ENCODE results near the gene GATA1. TPM values are rescaled to one million over a fixed set of nuclear protein-coding genes. Genes with fewer than 3 reads are reported as not detected.

The GATA1 gene
- total RNA-seq: not detected
- long read RNA-seq: 0 reads

DNA sequence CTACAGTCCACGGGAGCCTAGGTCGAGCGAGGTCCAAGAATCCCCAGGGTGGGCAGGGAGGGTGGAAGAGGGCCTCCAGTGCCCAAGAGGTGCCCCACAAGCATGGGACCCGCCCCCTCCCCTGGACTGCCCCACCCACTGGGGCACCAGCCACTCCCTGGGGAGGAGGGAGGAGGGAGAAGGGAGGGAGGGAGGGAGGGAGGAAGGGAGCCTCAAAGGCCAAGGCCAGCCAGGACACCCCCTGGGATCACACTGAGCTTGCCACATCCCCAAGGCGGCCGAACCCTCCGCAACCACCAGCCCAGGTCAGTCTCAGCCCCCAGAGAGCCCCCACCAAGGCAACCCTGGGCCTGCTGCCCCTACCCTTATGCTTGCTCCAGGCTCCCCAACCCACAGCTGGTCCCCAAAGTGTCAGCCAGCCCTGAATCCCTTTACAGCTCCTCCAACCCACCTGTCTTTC lies at the start of gene GATA1:
TSS of gene GATA1 (plus strand) at position 250 of the 460 bp plus-strand sequence. CDS start 4,520 bp downstream, outside the sequence.
- DNase-seq (no peak), ATAC-seq (no peak)
- intact Hi-C loops (cut with micrococcal nuclease): no loop called here

DNA sequence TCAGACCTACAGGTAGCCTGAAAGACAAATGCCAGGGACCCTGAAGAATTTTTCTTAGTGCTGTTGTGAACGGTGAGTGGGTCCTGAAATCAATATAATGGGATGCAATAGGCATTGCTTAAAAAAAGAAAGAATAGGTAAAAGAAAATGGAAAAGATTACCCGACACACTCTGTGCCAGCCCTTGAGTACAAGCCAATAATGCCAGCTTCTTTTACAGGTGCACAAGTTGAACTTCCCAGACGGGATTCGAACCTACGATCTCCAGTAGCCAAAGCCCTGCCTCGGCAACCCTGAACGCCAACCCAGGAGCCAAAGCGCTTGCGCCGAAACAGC lies 49.5 kb upstream of the GATA1 start:
- intact Hi-C loops (cut with micrococcal nuclease): no loop called here
- DNase-seq (no peak), ATAC-seq (no peak)

DNA sequence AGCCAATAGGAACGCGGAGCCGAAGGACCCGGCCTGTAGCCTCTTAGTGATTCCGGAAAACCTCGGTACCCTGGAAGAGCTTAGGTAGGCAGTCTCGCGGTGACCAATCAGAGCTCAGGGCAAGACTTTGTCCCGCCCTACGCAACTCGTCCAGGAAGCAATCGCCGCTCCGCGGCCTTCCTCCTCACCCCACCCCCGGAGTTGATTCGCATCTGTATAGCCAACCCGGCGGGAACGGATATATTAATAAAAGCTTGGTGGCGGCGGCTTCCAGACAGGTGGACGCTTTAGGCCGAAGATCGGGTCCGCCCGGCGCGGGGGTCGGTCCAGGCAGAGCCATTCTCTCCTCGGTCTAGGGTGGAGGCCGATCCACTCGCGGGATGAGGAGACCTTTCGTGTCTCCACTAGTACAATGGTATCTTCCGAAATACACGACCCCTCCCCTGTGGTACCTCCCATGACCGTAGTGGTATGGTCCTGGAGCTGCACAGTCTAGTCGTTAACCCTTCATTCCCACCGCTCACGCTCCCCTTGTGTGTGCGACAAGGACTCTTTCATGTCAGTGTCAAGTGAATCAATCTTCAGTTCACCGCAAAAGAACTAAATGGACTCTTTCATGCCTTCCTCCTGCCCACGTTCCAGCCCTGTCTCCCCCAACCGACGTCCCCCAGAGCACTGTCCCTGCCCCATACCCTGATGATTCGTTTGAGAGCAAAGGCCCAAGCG lies 49.0 kb upstream of the GATA1 start:
- ATAC-seq: peak; percentile 100
- intact Hi-C loops (cut with micrococcal nuclease): no loop called here
- DNase-seq: peak; percentile 91

DNA sequence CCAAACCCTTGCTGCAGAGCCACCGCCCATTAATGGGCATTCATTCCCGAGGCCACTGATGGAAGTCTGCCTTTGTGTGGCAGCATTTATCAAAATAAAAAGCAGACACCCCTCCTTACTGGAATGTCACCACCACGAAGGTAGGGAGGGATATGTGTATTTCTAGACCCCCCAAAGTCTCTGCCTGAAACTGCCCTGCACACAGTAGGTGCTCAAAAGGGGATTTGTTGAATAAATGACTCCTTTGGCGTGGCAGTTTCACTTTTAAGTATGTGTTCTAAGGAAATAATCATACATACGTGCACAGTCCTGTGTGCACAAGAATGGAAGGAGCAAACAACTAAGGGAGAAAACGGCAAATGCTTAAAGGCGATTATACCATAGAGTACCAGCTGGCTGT lies 48.5 kb upstream of the GATA1 start:
- no peak for DNase-seq
- intact Hi-C loops (cut with micrococcal nuclease): no loop called here
- no peak for ATAC-seq

DNA sequence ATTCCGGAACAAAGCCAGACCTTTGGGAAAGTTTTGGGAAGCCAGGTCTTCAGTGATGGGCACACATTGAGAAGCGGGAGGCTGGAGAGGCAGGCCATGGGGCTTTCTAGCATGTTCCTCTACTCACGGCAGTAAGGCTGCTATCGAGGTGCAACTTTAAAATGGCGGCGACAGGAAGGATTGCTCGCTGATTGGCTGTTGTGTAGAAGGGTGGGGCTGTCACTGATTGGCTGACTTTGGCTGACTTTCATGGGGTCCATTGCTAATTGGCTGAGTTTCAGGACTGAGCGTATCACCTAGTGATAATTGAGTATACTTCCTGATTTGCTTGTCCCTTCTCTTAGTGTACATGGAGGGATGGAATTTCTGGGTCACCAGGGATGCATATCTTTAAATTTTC lies 44.6 kb upstream of the GATA1 start:
- ATAC-seq (no peak), DNase-seq (no peak)
- intact Hi-C loops (cut with micrococcal nuclease): no loop called here

DNA sequence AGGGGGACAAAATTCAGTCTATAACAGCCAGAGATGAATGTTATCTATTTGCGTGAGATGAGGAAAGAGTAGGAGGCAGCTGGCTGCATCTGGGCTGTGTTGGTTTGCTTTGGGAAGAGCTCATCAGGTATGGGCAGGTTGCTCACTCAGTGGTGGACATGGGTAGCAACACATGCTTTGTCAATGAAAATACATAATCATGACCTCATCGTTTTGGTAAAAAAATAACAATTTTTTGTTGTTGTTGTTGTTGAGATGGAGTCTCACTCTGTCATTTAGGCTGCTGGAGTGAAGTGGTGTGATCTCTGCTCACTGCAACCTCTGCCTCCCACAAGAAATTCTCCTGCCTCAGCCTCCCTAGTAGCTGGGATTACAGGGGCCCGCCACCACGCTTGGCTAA lies 41.2 kb upstream of the GATA1 start:
- ATAC-seq: no peak
- intact Hi-C loops (cut with micrococcal nuclease): no loop called here
- DNase-seq: no peak

DNA sequence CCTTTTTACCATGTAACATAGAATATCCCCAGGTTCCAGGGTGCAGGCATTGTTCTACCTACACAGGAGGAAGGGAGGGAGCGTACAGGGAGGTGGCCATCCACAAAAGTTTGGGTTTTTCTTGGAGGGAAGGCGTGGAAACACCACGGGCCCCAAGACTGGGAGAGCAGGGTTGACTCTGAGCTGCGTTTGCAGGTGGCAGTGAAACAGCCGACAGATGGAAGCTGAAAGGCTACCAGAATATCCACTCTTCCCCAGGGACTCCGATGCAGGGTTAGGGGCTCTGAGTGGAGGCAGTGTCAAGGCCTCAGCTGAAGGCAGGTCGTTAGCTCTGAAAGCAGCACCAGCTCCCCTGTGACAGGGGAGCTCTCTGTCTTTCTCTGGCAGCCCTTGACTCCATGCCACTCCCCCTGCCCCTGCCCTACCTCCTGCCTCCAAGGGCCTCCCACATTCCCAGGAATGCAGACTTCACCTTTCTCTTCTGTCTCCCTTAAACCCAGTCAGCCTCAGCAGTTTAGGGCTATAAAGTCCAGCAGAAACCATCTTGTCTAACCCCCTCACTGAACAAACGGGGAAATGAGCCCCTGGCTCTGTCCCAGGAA lies 38.9 kb upstream of the GATA1 start:
- DNase-seq (no peak), ATAC-seq (no peak)
- intact Hi-C loops (cut with micrococcal nuclease): no loop called here

DNA sequence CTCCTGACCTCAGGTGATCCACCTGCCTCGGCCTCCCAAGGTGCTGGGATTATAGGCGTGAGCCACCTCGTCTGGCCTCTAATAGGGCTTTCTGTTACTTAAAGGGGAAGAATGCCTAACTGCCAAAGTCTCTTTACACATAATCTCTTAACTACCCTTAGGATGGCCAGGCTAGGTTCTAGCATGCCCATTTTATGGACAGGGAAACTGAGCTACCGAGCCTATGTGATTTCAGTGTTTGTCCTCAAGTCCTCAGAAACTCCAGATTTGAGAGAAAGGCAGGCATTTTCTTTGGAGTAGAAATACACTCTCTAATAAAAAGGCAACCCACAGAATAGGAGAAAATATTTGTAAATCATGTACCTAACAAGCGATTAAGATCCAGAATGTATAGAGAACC lies 37.2 kb upstream of the GATA1 start:
- intact Hi-C loops (cut with micrococcal nuclease): no loop called here
- ATAC-seq (no peak), DNase-seq (no peak)

DNA sequence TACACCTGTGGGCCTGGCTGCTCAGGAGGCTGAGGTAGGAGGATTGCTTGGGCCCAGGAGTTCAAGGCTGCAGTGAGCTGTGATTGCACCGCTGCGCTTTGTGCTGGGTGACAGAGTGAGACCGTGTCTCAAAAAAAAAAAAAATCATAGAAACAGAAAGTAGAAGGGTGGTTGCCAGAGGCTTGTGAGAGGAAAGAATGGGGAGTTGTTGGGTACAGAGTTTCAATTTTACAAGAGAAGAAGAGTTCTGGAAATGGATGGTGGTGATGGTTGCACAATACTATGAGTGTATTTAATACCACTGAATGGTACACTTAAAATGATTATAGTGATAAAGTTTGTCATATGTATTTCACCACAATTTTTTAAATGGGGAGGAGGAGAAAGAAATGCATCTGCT lies 35.0 kb upstream of the GATA1 start:
- DNase-seq (no peak), ATAC-seq (no peak)
- intact Hi-C loops (cut with micrococcal nuclease): no loop called here

DNA sequence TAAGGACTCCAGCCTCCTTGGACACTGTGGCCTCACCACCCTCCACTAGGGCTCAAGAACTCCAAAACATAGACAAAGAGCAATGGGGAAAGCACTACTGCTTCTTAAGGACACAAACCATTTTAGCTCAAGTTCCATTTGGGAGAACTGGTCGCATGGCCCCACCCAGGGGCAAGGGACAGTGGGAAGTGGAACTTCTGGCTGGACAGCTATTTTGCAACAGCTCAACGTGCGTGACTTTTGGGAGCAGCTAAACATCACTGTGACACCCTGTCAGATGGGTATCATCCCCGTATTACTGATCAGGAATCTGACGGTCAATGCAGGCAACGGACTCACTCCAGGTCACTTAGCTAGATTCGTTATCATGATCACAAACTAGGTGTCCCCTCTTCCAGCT lies 33.9 kb upstream of the GATA1 start:
- ATAC-seq (no peak), DNase-seq (no peak)
- intact Hi-C loops (cut with micrococcal nuclease): no loop called here

DNA sequence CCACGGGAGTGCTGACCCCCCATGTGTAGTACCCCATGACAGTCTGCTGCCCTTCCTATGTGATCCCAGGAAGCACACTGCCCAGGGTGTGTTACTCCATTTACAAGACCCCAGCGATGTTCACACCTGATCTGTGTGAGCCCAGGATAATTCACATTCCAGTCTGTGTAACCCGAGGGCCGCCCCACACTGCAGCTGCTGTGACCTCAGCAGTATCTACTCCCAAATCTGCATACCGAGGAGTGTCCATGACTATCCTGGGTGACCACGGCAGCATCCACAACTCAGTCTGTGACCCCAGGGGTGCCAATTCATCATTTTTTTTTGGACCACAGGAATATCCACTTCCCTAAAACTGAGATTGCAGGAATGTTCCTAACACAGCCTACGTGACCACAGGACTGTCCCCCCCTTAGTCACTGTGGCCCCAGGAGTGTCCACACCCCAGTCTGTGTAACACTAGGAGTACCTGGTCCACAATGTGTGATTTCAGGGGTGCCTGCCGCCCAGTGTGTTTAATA lies 32.6 kb upstream of the GATA1 start:
- DNase-seq: no peak
- intact Hi-C loops (cut with micrococcal nuclease): no loop called here
- ATAC-seq: no peak

DNA sequence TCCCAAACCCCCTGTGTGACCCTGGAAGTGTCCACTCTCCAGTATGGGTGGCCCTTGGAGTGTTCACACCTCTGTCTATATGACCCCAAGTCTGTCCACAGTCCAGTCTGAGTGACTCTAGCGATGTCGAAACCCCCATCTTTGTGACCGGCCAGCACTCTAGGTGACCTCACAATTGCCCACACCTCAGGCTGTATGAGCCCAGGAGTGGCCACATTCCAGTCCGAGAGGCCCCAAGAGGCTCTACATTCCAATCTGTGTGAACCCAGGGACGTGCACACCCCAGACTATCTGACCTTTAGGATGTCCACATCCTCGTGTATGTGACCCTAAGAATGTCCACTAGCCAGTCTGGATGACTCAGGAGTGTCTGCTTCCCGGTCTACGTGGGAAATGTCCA lies 32.2 kb upstream of the GATA1 start:
- intact Hi-C loops (cut with micrococcal nuclease): no loop called here

DNA sequence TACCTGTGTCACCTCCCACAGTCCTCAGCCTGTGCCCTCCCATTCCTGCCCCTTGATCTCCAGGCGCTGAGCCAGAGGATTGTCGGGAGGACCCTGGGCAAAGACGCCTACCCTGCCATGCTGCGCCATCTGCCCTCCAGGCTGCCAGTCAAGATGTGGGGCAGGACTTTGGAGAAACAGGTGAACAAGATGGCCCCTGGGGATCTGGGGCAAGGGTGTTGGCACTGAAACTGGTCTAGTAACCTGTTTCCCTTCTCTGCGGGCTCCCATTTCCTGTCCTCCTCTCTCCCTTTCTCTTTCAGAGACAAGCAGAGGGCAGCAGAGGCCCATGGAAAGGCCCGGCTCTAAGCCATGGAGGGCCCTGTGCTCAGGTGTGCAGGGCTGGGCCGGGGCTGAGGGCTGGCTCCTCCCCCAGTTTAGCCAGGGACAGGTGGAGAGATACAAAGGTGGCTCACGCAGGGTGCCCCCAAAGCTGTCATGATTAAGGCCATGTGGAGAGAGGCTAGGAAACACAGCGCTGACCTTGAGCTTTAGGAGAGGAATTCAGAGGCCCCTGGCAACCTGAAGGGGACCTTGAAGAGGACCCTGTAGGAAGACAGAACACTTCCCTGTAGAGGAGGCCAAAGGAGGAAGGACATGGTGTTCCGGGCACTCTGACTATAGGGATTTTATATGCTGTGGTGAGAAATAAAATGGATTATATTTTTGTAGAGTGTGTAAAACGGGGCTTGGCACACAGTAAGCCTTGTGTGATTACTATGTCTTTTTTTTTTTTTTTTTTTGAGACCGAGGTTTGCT lies 24.5 kb upstream of the GATA1 start, which contains the start of gene GLOD5:
TSS of gene GLOD5 (plus strand) at position 74 of the 798 bp plus-strand sequence. CDS start at position 118, 44 bp downstream.
- no peak for DNase-seq
- ATAC-seq: no peak
- intact Hi-C loops (cut with micrococcal nuclease): no loop called here

More for the DNA sequence above, 32.2 kb upstream of the GATA1 start:
- no peak for ATAC-seq
- DNase-seq: no peak

DNA sequence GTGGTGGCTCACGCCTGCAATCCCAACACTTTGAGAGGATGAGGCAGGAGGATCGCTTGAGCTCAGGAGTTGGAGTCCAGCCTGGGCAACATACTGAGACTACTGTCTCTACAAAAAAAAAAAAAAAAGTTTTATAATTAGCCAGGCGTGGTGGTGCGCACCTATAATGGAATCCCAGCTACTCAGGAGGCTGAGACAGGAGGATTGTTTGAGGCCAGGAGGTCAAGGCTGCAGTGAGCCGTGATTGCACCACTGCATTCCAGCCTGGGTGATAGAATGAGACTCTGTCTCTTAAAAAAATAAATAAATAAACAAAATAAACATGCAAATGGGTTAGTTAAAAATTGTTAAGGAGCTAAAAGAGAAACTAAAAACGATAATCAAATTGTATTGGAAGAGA lies 17.2 kb upstream of the GATA1 start:
- no peak for DNase-seq
- intact Hi-C loops (cut with micrococcal nuclease): no loop called here
- no peak for ATAC-seq

DNA sequence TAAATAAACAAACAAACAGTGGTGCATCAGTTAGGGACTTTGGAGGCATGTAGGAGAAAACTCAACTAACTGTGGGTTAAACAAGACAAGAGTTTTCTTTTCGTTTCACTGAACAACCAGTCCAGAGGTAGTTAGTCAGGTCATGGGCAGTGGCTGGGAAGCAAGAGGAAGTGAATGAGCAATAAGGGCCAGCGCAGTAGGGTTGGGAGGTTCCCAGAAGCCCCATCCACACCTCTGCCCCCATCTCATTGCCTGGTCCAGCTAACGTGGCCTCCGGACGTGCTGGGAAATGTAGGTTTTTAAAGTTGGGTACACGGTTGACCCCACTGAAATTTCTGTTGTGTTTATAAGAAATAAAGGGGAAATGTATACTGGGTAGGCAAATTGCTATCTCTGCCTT lies 16.1 kb upstream of the GATA1 start:
- intact Hi-C loops (cut with micrococcal nuclease): no loop called here

DNA sequence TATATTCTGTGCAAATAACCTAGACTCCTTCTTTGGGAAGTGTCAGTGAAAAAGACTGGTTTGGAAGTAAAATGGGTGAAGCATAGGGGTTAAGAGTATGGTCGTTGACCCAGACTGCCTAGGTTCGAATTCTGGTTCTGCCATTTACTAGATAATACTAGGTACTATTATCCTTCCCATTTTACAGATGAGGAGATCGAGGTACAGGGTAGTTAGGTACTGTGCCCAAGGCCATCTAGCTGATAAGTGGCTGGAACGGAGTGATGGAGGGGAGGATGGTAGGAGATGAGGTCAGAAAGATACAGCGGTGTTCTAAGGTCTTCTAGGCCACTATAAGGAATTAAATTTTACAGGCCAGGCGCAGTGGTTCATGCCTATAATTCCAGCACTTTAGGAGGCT lies 13.8 kb upstream of the GATA1 start:
- intact Hi-C loops (cut with micrococcal nuclease): no loop called here
- no peak for DNase-seq
- no peak for ATAC-seq

More for the DNA sequence above, 16.1 kb upstream of the GATA1 start:
- DNase-seq: no peak
- no peak for ATAC-seq

DNA sequence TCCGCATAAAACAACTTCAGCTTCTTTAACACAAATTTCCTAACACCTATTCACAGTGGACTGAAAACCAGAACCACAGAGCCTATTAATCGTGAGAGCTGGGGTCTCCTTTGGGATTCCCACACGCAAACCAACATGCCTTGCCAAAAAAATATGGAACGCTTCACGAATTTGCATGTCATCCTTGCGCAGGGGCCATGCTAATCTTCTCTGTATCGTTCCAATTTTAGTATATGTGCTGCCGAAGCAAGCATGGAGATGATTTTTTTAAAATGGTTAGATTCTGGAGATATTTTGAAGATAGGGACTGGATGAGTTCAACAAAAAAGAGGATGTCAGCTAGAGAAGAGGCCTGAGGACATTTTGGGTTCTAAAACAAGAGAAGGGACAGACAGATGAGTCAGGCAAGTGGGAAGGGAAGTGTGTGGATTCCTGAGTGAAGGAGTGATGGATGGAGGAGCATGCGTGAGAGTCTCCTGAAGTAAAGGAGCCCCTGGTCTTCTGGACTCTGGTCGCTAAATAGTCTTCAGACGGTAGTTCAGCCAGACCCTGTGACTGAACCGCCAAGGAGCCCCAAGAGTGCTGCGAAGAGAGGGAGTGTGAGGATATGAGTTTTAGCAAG lies 9.5 kb upstream of the GATA1 start:
- intact Hi-C loops (cut with micrococcal nuclease): no loop called here
- DNase-seq (no peak), ATAC-seq (no peak)

DNA sequence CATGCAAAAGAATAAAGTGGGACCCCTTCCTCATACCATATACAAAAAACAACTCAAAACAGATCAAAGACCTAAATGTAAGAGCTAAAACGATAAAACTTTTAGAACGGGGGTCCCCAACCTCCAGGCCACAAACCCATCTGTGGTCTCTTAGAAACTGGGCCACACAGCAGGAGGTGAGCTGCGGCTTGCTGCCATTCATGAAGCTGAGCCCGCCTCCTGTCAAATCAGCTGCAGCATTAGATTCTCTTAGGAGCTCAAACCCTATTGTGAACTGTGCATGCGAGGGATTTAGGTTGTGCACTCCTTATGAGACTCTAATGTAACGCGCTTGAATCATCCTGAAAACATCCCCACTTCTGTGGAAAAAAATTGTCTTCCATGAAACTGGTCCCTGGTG lies 7.0 kb upstream of the GATA1 start:
- ATAC-seq (no peak), DNase-seq (no peak)
- intact Hi-C loops (cut with micrococcal nuclease): no loop called here

DNA sequence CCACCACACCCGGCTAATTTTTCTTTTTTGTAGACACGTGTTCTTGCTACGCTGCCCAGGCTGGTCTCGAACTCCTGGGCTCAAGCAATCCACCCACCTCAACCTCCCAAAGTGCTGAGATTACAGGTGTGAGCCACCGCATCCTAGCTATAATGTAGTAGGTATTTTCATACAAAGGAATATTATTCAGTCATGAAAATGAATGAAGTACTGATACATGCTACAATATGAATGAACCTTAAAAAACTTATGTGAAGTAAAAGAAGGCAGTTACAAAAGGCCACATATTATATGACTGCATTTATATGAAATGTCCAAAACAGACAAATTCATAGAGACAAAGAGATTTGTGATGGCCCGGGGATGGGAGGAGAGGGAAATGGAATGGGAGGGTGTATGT lies 4.7 kb upstream of the GATA1 start:
- intact Hi-C loops (cut with micrococcal nuclease): no loop called here
- no peak for ATAC-seq

DNA sequence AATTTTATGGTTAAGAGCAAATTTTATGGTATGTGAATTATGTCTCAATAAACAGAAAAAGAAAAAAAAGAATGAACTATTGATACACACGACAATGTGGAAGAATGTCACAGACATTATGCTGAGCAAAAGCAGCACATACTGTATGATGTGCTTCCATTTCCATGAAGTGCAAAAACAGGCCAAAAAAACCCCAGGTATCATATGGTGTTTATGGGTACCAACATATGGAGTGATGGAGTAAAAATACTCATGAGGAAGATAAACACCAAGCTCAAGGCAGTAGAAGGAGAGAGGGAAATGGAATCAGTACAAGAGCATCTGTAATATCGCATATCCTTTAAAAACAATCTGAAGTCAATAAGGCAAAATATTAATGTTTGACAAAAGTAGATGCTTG lies 4.2 kb upstream of the GATA1 start:
- intact Hi-C loops (cut with micrococcal nuclease): no loop called here
- no peak for ATAC-seq
- no peak for DNase-seq

More for the DNA sequence above, 4.7 kb upstream of the GATA1 start:
- no peak for DNase-seq

All from left ventricle myocardium superior (tissue), 1 donor.